Motor neuron (in vitro differentiated cells): Measurements from ENCODE around the gene KRTAP5-3. TPM values are rescaled to one million over a fixed set of nuclear protein-coding genes. Genes with fewer than 3 reads are reported as not detected.
"Not testable (repeated sequence)": the region's sequence is repeated elsewhere in the genome, so short reads cannot be mapped to it uniquely, and the experiment has no call there.

Source experiments
- ATAC-seq, 8 experiments: fragments of 200-7000 bp; cut with Tn5 transposase; replicated peaks in 6 of 8; 2 replicates each; pipeline ENCODE4 v1.8.0; 2021; ENCODE audit warnings: mild to moderate bottlenecking in 8 of 8, moderate library complexity in 8 of 8
- H3K27ac ChIP-seq, 2 donors: fragments of 250-450 bp; sonication (Bioruptor Pico); 2 replicates each; pipeline ENCODE4 v1.9.0; 2021; ENCODE audit warnings: antibody characterized with exemption in 2 of 2, mild to moderate bottlenecking in 2 of 2, moderate library complexity in 1 of 2
- H3K4me1 ChIP-seq, 2 donors: fragments of 250-450 bp; sonication (Bioruptor Pico); replicated peaks in 1 of 2; 2 replicates each; pipeline ENCODE4 v1.6.1; 2021; ENCODE audit warnings: antibody characterized with exemption in 2 of 2, mild to moderate bottlenecking in 2 of 2, moderate library complexity in 1 of 2
- H3K4me3 ChIP-seq, 5 donors: fragments of 250-450 bp; sonication (Bioruptor Pico); 2 replicates each; pipeline ENCODE4 v1.9.0; 2021; ENCODE audit warnings: antibody characterized with exemption in 5 of 5, mild to moderate bottlenecking in 5 of 5, moderate library complexity in 4 of 5
- WGBS, 10 experiments: fragments of 450-650 bp; shearing (Covaris generic); methylation state at CpG; one replicate each; pipeline ENCODE4 v1.0.0; 2022; 5-methylcytosine and 5-hydroxymethylcytosine counted together
- in situ Hi-C, 9 experiments: fragments of 400-800 bp; cut with MboI; loops; one replicate each; pipeline ENCODE4 v1.15.0; 2021; ENCODE audit warnings: low sequenced_read_pairs in 9 of 9, low pct_unique_long_range_greater_than_20kb in 2 of 9; ENCODE audit not compliant: unreplicated experiment in 9 of 9
- total RNA-seq, 8 experiments: library from RNA; unstranded; fragments of 300-600 nt; gene quantifications; 2 replicates each; pipeline versions ENCODE4 v1.2.3 to v1.2.4, GENCODE V29; 2022

KRTAP5-3 gene
- total RNA-seq, 8 experiments from 2014 or later = 0.29 TPM; not detected in 7

DNA sequence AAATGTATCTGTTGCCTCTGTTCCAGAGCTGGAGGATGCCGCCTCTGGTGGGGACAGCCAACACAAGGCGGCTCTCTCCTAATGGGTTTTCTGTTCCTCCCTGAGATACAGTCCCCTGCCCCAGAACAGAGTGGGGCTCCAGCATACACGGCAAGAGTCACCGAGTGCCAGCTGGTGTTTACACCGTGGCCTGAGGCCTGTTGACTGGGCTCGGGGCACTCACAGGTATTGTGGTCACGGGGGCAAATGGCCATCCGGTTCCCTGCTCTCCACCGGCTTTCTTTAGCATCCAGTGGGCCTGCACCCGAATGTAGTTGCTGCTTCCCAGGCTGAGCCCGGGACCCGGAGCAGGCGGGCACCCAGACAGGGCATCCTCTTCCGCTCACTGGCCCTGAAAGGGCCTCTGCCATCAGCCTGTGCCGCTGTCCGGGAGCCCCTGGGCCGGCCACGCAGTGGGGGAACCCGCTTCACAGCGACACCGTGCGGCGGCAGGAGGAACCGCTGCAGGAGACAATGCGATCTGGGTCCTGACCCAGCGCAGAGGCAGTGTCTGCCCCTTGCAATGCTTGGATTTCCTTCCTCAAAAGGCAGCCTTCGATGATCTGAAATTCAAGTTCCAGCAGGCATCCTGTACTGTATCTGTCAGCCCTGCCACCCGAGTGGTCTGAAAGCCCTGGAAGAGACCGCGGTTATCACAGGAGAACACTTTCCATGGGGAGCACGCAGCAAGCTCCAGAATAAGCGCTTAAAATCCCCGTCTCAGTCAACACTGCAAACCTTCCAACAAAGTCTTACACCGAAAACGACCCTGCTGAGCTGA is 20.5 kb upstream of the KRTAP5-3 start:
- 0 to 84% (median 13%) methylated on average over 1 to 15 of the region's 35 CpGs; no CpG with 5 or more reads in 5 of the 10 experiments for WGBS, 10 experiments
- in situ Hi-C loops = loop anchor here in 1 of 9 experiments (25.0 kb wide), 1 partner anchor 534 kb away; the partner anchor contains the start of genes INS and TH
- Histone ChIP-seq H3K27ac (no peak overlapping the region), H3K4me1 (peaks cover 0 to 6% of the 10 kb centered on the region in 2 donors), H3K4me3 (no peak overlapping the region)
- ATAC-seq = peak; percentile 72 to 98 (median 96)

DNA sequence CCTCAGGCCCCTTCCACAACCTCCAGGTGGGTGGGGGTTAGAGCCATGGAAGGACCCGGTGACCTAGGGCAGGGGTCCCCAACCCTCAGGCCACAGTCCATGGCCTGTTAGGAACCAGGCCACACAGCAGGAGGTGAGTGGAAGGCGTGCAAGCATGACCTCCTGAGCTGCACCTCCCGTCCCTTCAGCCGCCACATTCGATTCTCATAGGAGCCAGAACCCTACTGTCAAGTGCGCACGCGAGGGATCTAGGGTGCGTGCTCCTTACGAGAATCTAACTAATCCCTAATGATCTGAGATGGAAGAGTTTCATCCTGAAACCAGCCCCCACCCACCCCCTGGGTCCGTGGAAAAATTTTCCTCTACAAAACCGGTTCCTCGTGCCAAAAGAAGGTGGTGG is 17.3 kb upstream of the KRTAP5-3 start:
- Histone ChIP-seq H3K4me1 (peaks cover 0 to 6% of the 10 kb centered on the region in 2 donors), H3K4me3 (no peak overlapping the region), H3K27ac (no peak overlapping the region)
- 83 to 84% methylated on average over 5 to 9 of the region's 13 CpGs; no CpG with 5 or more reads in 8 of the 10 experiments for WGBS, 10 experiments
- no peak for ATAC-seq
- in situ Hi-C loops = loop anchor here in 1 of 9 experiments (25.0 kb wide), 1 partner anchor 537 kb away; the partner anchor contains the start of genes INS and TH

- Histone ChIP-seq H3K27ac (no peak overlapping the region), H3K4me3 (no peak overlapping the region), H3K4me1 (peaks cover 0 to 6% of the 10 kb centered on the region in 2 donors)
- 50 to 83% (median 72%) methylated on average over 2 to 16 of the region's 16 CpGs; no CpG with 5 or more reads in 2 of the 10 experiments for WGBS, 10 experiments
- no peak for ATAC-seq
- in situ Hi-C loops = loop anchor here in 1 of 9 experiments (25.0 kb wide), 1 partner anchor 538 kb away; the partner anchor contains the start of genes INS and TH
Observed at GRCh38 chr11:1624621-1625020, 16.4 kb upstream of the KRTAP5-3 start.

GRCh38 chr11:1623716-1624115 is 15.5 kb upstream of the KRTAP5-3 start:
- ATAC-seq = no peak
- Histone ChIP-seq H3K4me3 (no peak overlapping the region), H3K4me1 (peaks cover 0 to 3% of the 10 kb centered on the region in 2 donors), H3K27ac (no peak overlapping the region)
- 36 to 81% (median 69%) methylated on average over 3 to 6 of the region's 9 CpGs; no CpG with 5 or more reads in 4 of the 10 experiments for WGBS, 10 experiments
- in situ Hi-C loops = no loop called here

- Histone ChIP-seq H3K27ac (no peak within 1 kb of the TSS), H3K4me3 (no peak within 1 kb of the TSS), H3K4me1 (no peaks in the 10 kb centered on the region)
- in situ Hi-C loops = no loop called here
- ATAC-seq = no peak
- WGBS, 10 experiments = 57 to 71% (median 67%) methylated on average over 1 of the region's 1 CpG; no CpG with 5 or more reads in 7 of the 10 experiments
Observed at GRCh38 chr11:1622086-1622485, 13.8 kb upstream of the KRTAP5-3 start, which contains the start of gene KRTAP5-4. TSS of gene KRTAP5-4 (minus strand) at chr11:1622138. CDS start at chr11:1622093, 45 bp downstream.

DNA sequence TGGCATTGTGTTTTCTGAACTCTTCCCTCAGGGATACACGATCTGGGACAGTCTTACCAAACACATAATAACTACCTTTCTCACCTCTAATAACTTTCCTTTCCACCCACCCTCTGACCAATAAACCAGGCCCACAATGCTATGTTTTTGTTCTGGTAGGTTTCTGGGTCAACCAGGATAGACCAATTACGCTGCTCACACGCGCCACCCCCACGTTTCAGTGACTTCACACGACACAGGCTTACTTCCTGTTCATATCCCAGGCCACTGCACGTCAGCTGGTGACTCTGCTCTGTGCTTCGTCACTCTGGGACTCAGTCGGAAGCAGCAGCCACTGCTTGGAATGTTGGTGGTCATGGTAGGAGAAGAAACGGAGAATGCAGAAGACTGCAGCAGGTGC is 11.2 kb upstream of the KRTAP5-3 start:
- 0 to 65% (median 44%) methylated on average over 1 to 10 of the region's 10 CpGs; no CpG with 5 or more reads in 1 of the 10 experiments for WGBS, 10 experiments
- ATAC-seq = peak in 1 of 8 experiments; percentile 22
- Histone ChIP-seq H3K4me1 (no peaks in the 10 kb centered on the region), H3K27ac (no peak overlapping the region), H3K4me3 (no peak overlapping the region)
- in situ Hi-C loops = no loop called here

DNA sequence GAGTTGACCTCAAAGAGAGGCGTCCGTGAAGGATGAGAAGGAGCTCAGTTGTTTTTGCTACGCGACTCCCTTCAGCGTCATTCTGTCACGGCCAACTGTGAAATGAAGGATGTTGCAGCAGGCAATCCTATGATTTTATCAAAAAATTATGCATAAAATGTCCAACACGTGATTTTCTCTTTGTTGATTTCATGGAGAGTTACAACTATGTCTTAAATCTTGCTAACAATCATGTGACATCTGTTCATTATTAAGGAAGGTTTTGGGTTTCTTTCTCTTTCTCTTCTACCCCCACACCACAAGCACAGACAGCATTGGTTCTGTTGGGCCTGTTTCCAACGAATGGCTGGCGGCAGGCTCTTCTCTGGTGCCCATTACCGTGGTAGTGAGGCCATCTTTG is 10.0 kb upstream of the KRTAP5-3 start:
- H3K27ac ChIP-seq = no peak overlapping the region
- no peak for ATAC-seq
- H3K4me3 ChIP-seq = no peak overlapping the region
- 2 to 97% (median 69%) methylated on average over 4 to 8 of the region's 10 CpGs; no CpG with 5 or more reads in 1 of the 10 experiments for WGBS, 10 experiments
- in situ Hi-C loops = no loop called here
- H3K4me1 ChIP-seq = no peaks in the 10 kb centered on the region

GRCh38 chr11:1607901-1608300 is 362 bp downstream of the KRTAP5-3 start:
- no CpG with 5 or more reads among the region's 5 CpGs for WGBS, 10 experiments
- ATAC-seq, H3K27ac ChIP-seq, in situ Hi-C loops, H3K4me1 ChIP-seq, H3K4me3 ChIP-seq: not testable (repeated sequence)

DNA sequence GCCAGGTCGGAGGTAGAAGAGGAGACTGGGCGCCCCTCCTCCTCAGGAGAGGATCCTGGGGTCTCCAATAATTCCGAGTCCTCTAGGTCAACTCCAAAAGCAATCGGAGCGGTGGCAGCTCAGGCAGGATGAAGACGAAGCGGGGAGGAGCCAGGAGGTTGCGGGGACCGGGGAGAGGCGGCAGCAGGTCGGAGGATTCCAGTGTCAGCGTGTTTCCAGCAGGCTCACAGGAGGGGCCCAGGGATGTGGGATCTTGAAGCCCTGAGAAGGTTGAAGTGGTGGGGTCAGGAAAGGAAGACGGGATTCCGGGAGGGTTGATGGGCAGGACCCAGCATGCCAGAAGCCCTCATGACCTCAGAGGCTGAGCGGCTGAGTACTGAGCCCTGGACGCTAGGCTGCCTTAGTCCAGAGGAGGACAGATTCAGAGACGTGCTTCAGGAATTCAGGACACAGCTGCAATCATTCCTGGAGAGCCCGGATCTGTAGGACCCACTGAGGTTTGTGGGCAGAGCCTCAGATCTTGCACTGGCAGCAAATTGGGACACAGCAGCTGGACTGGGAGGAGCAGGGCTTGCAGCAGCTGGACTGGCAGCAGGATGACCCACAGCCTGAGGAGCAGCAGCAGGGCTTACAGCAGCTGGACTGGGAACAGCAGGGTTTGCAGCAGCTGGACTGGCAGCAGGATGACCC is 962 bp downstream of the KRTAP5-3 start:
- H3K27ac ChIP-seq, H3K4me1 ChIP-seq, H3K4me3 ChIP-seq, in situ Hi-C loops: not testable (repeated sequence)
- WGBS, 10 experiments = 10 to 31% (median 14%) methylated on average over 2 to 7 of the region's 18 CpGs; no CpG with 5 or more reads in 6 of the 10 experiments
- ATAC-seq = peak in 6 of 8 experiments; percentile 28 to 86 (median 55)

DNA sequence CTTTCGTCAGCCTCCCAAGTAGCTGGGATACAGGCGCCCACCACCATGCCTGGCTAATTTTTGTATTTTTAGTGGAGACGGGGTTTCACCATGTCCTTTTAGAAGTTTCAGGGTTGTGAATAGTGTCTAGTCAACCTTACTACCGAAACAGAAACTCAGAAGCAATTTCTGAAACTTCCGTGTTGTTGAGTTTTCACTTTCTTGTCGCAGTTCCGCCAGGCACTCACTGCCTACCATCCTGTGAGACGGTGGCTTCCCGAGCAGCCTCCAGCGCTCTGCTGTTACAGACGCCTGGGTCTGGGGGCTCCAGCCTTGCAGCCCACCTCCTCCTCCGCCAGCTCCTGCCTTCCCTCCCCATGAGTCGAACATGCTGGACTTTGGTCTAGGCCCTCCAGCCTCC is 2.3 kb downstream of the KRTAP5-3 start:
- WGBS, 10 experiments = 60 to 100% (median 78%) methylated on average over 1 to 7 of the region's 13 CpGs; no CpG with 5 or more reads in 2 of the 10 experiments

GRCh38 chr11:1604711-1605110 is 3.6 kb downstream of the KRTAP5-3 start:
- ATAC-seq = no peak
- WGBS, 10 experiments = 60 to 86% (median 70%) methylated on average over 1 to 4 of the region's 7 CpGs; no CpG with 5 or more reads in 5 of the 10 experiments
- Histone ChIP-seq H3K4me1 (peaks cover 0 to 4% of the 10 kb centered on the region in 2 donors), H3K4me3 (no peak overlapping the region), H3K27ac (no peak overlapping the region)
- in situ Hi-C loops = no loop called here

More for the DNA sequence above, 2.3 kb downstream of the KRTAP5-3 start:
- ATAC-seq, in situ Hi-C loops, H3K27ac ChIP-seq, H3K4me3 ChIP-seq, H3K4me1 ChIP-seq: not testable (repeated sequence)

GRCh38 chr11:1604181-1604580 is 4.1 kb downstream of the KRTAP5-3 start:
- in situ Hi-C loops = no loop called here
- 6 to 71% methylated on average over 3 to 4 of the region's 11 CpGs; no CpG with 5 or more reads in 8 of the 10 experiments for WGBS, 10 experiments
- Histone ChIP-seq H3K4me3 (no peak overlapping the region), H3K27ac (no peak overlapping the region), H3K4me1 (peaks cover 0 to 4% of the 10 kb centered on the region in 2 donors)
- ATAC-seq = no peak

GRCh38 chr11:1603629-1604028 is 4.6 kb downstream of the KRTAP5-3 start:
- peaks cover 0 to 4% of the 10 kb centered on the region in 2 donors for H3K4me1 ChIP-seq
- no peak for ATAC-seq
- WGBS, 10 experiments = 80% methylated on average over 1 of the region's 1 CpG; no CpG with 5 or more reads in 9 of the 10 experiments
- no peak overlapping the region for H3K27ac ChIP-seq
- in situ Hi-C loops = no loop called here
- H3K4me3 ChIP-seq = no peak overlapping the region
